GM23338 (cell line): Measurements from ENCODE around the gene DIDO1. TPM values are rescaled to one million over a fixed set of nuclear protein-coding genes. Genes with fewer than 3 reads are reported as not detected.

Source experiments
- ATAC-seq: fragments of 200-7000 bp; cut with Tn5 transposase; 3 replicates; pipeline ENCODE4 v1.9.1; 2020
- DNase-seq: peaks from one replicate; pipeline ENCODE4 v3.0.0-alpha.2; 2015; ENCODE audit warnings: low spot score
- H2AFZ ChIP-seq: fragments of 200-600 bp; sonication (generic); 2 replicates; pipeline ENCODE4 v1.8.0; 2016; ENCODE audit warnings: antibody characterized with exemption, mild to moderate bottlenecking, moderate library complexity
- H3F3A ChIP-seq: fragments of 200-600 bp; sonication (generic); replicated peaks from 2 replicates; pipeline ENCODE4 v1.8.0; 2017; ENCODE audit warnings: antibody characterized with exemption, mixed run types, low read depth
- H3K27ac ChIP-seq: fragments of 200-600 bp; sonication (generic); 2 replicates; pipeline ENCODE4 v1.6.1; 2016; ENCODE audit warnings: low read depth
- H3K27me3 ChIP-seq: fragments of 200-600 bp; sonication (generic); 2 replicates; pipeline ENCODE4 v1.8.0; 2016; ENCODE audit warnings: mild to moderate bottlenecking, mixed run types, moderate library complexity; ENCODE audit not compliant: insufficient read depth
- H3K36me3 ChIP-seq: fragments of 200-600 bp; sonication (generic); 2 replicates; pipeline ENCODE4 v1.8.0; 2016; ENCODE audit warnings: mild to moderate bottlenecking; ENCODE audit not compliant: insufficient read depth
- H3K4me1 ChIP-seq: fragments of 200-600 bp; sonication (generic); 2 replicates; pipeline ENCODE4 v1.8.0; 2016; ENCODE audit warnings: mild to moderate bottlenecking, moderate library complexity; ENCODE audit not compliant: insufficient read depth
- H3K4me2 ChIP-seq: fragments of 200-600 bp; sonication (generic); 2 replicates; pipeline ENCODE4 v1.7.1; 2017; ENCODE audit warnings: mixed run types
- H3K4me3 ChIP-seq: fragments of 200-600 bp; sonication (generic); 2 replicates; pipeline ENCODE4 v1.6.1; 2016; ENCODE audit warnings: mixed run types
- H3K79me2 ChIP-seq: fragments of 200-600 bp; sonication (generic); replicated peaks from 2 replicates; pipeline ENCODE4 v1.8.0; 2017; ENCODE audit warnings: mild to moderate bottlenecking; ENCODE audit not compliant: insufficient read depth
- H3K9me2 ChIP-seq: fragments of 200-600 bp; sonication (generic); 2 replicates; pipeline ENCODE4 v1.8.0; 2017; ENCODE audit not compliant: insufficient read depth
- H4K20me1 ChIP-seq: fragments of 200-600 bp; sonication (generic); replicated peaks from 2 replicates; pipeline ENCODE4 v1.8.0; 2017; ENCODE audit warnings: mild to moderate bottlenecking; ENCODE audit not compliant: insufficient read depth
- H3K27ac Mint-ChIP-seq: 2 replicates; pipeline ENCODE4 v1.8.0; 2020; ENCODE audit warnings: inconsistent platforms, mild to moderate bottlenecking, moderate library complexity, mixed read lengths
- H3K27me3 Mint-ChIP-seq: 3 replicates; pipeline ENCODE4 v1.8.0; 2022; ENCODE audit warnings: low read depth, mild to moderate bottlenecking, moderate library complexity, mixed read lengths, inconsistent platforms; ENCODE audit not compliant: insufficient read depth, poor library complexity
- H3K36me3 Mint-ChIP-seq: 3 replicates; pipeline ENCODE4 v1.8.0; 2021; ENCODE audit warnings: low read depth, mild to moderate bottlenecking, inconsistent platforms, moderate library complexity, mixed read lengths
- H3K4me1 Mint-ChIP-seq: 3 replicates; pipeline ENCODE4 v1.8.0; 2020; ENCODE audit warnings: mild to moderate bottlenecking, inconsistent platforms, mixed read lengths
- H3K4me3 Mint-ChIP-seq: 3 replicates; pipeline ENCODE4 v1.8.0; 2021; ENCODE audit warnings: moderate library complexity, mild to moderate bottlenecking, inconsistent platforms, mixed read lengths
- H3K9me3 Mint-ChIP-seq: 3 replicates; pipeline ENCODE4 v1.8.0; 2020; ENCODE audit warnings: moderate library complexity, mild to moderate bottlenecking, inconsistent platforms, mixed read lengths
- CREB1 ChIP-seq: fragments of 250-450 bp; sonication (Bioruptor Pico); IDR thresholded peaks from 2 replicates; pipeline ENCODE4 v1.5.0; 2020; ENCODE audit warnings: low read depth, mild to moderate bottlenecking, moderate library complexity
- EZH2 ChIP-seq: fragments of 200-600 bp; sonication (generic); IDR thresholded peaks from one replicate; pipeline ENCODE4 v1.8.0; 2017; ENCODE audit warnings: antibody characterized with exemption, mild to moderate bottlenecking, low read depth; ENCODE audit not compliant: unreplicated experiment
- EZH2phosphoT487 ChIP-seq: fragments of 200-600 bp; sonication (generic); IDR thresholded peaks from one replicate; pipeline ENCODE4 v1.8.1; 2018; ENCODE audit warnings: antibody characterized with exemption; ENCODE audit not compliant: unreplicated experiment
- JUNB ChIP-seq: IDR thresholded peaks from one replicate; pipeline ENCODE4 v1.6.1; 2016; ENCODE audit warnings: antibody characterized with exemption; ENCODE audit not compliant: unreplicated experiment
- NANOG ChIP-seq: IDR thresholded peaks from 2 replicates; pipeline ENCODE4 v1.6.1; 2016; ENCODE audit warnings: antibody characterized with exemption, borderline replicate concordance
- POLR2AphosphoS5 ChIP-seq: IDR thresholded peaks from 2 replicates; pipeline ENCODE4 v1.6.1; 2016; ENCODE audit warnings: antibody characterized with exemption, low read depth
- STAT1 ChIP-seq: IDR thresholded peaks from one replicate; pipeline ENCODE4 v1.6.1; 2016; ENCODE audit warnings: antibody characterized with exemption; ENCODE audit not compliant: unreplicated experiment
- ZNF114 ChIP-seq: fragments of 250-450 bp; sonication (Bioruptor Pico); IDR thresholded peaks from 2 replicates; pipeline ENCODE4 v1.5.0; 2020; ENCODE audit warnings: mild to moderate bottlenecking, moderate library complexity
- ZNF331 ChIP-seq: fragments of 250-450 bp; sonication (Bioruptor Pico); IDR thresholded peaks from 2 replicates; pipeline ENCODE4 v1.5.0; 2020; ENCODE audit warnings: low read depth, mild to moderate bottlenecking, moderate library complexity
- polyA plus RNA-seq: library from polyadenylated mRNA; unstranded; fragments of >200 nt; fragmentation: Nextera tagmentation; extraction: Ambion mirVana; gene quantifications from 2 replicates; pipeline ENCODE4 v1.2.1, GENCODE V29; 2016
- total RNA-seq: library from RNA; depleted of rRNA; stranded (reverse); fragments of >200 nt; shearing (Covaris generic); gene quantifications from 2 replicates; pipeline ENCODE4 v1.2.3, GENCODE V29; 2014
- TF ChIP-seq, protein P1 (sequence below): IDR thresholded peaks from one replicate; pipeline ENCODE4 v1.6.1; 2018; ENCODE audit warnings: antibody characterized with exemption; ENCODE audit not compliant: unreplicated experiment
- TF ChIP-seq, protein P2 (sequence below): IDR thresholded peaks from 2 replicates; pipeline ENCODE4 v1.6.1; 2016; ENCODE audit warnings: antibody characterized with exemption
- TF ChIP-seq, protein P3 (sequence below): fragments of 250-450 bp; sonication (Bioruptor Pico); IDR thresholded peaks from 2 replicates; pipeline ENCODE4 v1.5.0; 2020; ENCODE audit warnings: mild to moderate bottlenecking, moderate library complexity

Gene DIDO1
- total and polyA plus RNA-seq, 2 experiments from 2014 or later, result 72.4 to 162 TPM

DNA sequence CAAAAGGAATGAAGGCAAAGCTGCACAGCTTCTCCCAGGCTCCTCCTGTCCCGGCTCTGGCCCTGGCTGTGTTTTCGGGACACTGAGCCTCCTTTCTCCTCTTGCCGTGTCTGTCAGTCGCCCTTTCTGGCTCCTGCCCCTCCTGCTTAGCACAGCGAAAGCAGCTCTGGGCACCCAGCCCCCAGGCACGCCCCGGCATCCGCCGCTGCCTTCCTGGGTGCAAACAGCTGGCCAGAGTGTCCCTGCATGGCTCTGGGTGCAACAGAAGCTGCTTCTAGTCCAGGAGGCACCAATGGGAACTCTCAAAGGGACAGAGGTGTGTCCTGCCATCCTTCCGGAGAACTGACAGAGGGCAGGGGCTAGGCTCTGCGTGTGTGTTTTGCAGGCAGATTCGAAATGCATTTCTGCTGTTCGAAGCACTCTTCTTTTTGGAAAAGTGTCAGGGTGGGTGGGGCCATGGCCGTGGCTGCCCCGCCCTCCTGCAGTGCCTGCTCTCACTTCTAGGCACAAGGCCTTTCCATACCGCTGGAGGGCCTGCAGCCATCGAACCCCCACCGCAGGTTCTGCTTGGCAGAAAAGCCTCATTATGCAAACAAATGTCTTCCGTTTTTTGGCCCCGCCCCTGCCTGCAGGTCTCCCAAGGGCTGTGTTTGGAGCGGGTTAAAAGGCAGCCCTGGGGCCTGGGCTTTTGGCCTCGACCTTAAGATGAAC is 93.9 kb downstream of the DIDO1 start:
- H3K4me3 ChIP-seq, result no peak overlapping the region
- H3F3A ChIP-seq, result peaks cover 2% of the 10 kb centered on the region; the same call in 1 of the 2 replicates
- Mint-ChIP-seq H3K27me3 (peaks cover 9% of the 10 kb centered on the region), H3K36me3 (peaks cover 20% of the 10 kb centered on the region; the same call in 2 of the 3 replicates), H3K9me3 (no peaks in the 10 kb centered on the region), H3K27ac (peak overlapping the region; percentile 61; the same call in 1 of the 2 replicates), H3K4me3 (peak overlapping the region; percentile 6; the same call in 2 of the 3 replicates), H3K4me1 (peaks cover 32% of the 10 kb centered on the region)
- DNase-seq (peak; percentile 48), ATAC-seq (peak; percentile 51)
- H2AFZ ChIP-seq, result no peak overlapping the region
- no peaks in the 10 kb centered on the region for H3K4me1 ChIP-seq
- peak overlapping the region; percentile 40; the same call in 1 of the 2 replicates for H3K4me2 ChIP-seq
- H4K20me1 ChIP-seq, result no peaks in the 10 kb centered on the region
- no peaks in the 10 kb centered on the region for H3K9me2 ChIP-seq
- no peaks in the 10 kb centered on the region for H3K79me2 ChIP-seq
- H3K27me3 ChIP-seq, result no peaks in the 10 kb centered on the region
- no peak for TF ChIP-seq ZNF331 (CRISPR knock-in tag)
- no peak for TF ChIP-seq STAT1
- TF ChIP-seq EZH2, result no peak
- TF ChIP-seq CREB1 (CRISPR knock-in tag), result no peak
- TF ChIP-seq, protein P1, sequence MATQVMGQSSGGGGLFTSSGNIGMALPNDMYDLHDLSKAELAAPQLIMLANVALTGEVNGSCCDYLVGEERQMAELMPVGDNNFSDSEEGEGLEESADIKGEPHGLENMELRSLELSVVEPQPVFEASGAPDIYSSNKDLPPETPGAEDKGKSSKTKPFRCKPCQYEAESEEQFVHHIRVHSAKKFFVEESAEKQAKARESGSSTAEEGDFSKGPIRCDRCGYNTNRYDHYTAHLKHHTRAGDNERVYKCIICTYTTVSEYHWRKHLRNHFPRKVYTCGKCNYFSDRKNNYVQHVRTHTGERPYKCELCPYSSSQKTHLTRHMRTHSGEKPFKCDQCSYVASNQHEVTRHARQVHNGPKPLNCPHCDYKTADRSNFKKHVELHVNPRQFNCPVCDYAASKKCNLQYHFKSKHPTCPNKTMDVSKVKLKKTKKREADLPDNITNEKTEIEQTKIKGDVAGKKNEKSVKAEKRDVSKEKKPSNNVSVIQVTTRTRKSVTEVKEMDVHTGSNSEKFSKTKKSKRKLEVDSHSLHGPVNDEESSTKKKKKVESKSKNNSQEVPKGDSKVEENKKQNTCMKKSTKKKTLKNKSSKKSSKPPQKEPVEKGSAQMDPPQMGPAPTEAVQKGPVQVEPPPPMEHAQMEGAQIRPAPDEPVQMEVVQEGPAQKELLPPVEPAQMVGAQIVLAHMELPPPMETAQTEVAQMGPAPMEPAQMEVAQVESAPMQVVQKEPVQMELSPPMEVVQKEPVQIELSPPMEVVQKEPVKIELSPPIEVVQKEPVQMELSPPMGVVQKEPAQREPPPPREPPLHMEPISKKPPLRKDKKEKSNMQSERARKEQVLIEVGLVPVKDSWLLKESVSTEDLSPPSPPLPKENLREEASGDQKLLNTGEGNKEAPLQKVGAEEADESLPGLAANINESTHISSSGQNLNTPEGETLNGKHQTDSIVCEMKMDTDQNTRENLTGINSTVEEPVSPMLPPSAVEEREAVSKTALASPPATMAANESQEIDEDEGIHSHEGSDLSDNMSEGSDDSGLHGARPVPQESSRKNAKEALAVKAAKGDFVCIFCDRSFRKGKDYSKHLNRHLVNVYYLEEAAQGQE, result no peak
- TF ChIP-seq, protein P2, sequence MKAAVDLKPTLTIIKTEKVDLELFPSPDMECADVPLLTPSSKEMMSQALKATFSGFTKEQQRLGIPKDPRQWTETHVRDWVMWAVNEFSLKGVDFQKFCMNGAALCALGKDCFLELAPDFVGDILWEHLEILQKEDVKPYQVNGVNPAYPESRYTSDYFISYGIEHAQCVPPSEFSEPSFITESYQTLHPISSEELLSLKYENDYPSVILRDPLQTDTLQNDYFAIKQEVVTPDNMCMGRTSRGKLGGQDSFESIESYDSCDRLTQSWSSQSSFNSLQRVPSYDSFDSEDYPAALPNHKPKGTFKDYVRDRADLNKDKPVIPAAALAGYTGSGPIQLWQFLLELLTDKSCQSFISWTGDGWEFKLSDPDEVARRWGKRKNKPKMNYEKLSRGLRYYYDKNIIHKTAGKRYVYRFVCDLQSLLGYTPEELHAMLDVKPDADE, result no peak
- TF ChIP-seq NANOG, result no peak
- TF ChIP-seq, protein P3, sequence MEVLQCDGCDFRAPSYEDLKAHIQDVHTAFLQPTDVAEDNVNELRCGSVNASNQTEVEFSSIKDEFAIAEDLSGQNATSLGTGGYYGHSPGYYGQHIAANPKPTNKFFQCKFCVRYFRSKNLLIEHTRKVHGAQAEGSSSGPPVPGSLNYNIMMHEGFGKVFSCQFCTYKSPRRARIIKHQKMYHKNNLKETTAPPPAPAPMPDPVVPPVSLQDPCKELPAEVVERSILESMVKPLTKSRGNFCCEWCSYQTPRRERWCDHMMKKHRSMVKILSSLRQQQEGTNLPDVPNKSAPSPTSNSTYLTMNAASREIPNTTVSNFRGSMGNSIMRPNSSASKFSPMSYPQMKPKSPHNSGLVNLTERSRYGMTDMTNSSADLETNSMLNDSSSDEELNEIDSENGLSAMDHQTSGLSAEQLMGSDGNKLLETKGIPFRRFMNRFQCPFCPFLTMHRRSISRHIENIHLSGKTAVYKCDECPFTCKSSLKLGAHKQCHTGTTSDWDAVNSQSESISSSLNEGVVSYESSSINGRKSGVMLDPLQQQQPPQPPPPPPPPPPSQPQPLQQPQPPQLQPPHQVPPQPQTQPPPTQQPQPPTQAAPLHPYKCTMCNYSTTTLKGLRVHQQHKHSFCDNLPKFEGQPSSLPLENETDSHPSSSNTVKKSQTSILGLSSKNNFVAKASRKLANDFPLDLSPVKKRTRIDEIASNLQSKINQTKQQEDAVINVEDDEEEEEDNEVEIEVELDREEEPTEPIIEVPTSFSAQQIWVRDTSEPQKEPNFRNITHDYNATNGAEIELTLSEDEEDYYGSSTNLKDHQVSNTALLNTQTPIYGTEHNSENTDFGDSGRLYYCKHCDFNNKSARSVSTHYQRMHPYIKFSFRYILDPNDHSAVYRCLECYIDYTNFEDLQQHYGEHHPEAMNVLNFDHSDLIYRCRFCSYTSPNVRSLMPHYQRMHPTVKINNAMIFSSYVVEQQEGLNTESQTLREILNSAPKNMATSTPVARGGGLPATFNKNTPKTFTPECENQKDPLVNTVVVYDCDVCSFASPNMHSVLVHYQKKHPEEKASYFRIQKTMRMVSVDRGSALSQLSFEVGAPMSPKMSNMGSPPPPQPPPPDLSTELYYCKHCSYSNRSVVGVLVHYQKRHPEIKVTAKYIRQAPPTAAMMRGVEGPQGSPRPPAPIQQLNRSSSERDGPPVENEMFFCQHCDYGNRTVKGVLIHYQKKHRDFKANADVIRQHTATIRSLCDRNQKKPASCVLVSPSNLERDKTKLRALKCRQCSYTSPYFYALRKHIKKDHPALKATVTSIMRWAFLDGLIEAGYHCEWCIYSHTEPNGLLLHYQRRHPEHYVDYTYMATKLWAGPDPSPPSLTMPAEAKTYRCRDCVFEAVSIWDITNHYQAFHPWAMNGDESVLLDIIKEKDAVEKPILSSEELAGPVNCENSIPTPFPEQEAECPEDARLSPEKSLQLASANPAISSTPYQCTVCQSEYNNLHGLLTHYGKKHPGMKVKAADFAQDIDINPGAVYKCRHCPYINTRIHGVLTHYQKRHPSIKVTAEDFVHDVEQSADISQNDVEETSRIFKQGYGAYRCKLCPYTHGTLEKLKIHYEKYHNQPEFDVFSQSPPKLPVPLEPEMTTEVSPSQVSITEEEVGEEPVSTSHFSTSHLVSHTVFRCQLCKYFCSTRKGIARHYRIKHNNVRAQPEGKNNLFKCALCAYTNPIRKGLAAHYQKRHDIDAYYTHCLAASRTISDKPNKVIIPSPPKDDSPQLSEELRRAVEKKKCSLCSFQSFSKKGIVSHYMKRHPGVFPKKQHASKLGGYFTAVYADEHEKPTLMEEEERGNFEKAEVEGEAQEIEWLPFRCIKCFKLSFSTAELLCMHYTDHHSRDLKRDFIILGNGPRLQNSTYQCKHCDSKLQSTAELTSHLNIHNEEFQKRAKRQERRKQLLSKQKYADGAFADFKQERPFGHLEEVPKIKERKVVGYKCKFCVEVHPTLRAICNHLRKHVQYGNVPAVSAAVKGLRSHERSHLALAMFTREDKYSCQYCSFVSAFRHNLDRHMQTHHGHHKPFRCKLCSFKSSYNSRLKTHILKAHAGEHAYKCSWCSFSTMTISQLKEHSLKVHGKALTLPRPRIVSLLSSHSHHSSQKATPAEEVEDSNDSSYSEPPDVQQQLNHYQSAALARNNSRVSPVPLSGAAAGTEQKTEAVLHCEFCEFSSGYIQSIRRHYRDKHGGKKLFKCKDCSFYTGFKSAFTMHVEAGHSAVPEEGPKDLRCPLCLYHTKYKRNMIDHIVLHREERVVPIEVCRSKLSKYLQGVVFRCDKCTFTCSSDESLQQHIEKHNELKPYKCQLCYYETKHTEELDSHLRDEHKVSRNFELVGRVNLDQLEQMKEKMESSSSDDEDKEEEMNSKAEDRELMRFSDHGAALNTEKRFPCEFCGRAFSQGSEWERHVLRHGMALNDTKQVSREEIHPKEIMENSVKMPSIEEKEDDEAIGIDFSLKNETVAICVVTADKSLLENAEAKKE (CRISPR knock-in tag), result no peak
- TF ChIP-seq EZH2phosphoT487, result no peak
- no peak for TF ChIP-seq POLR2AphosphoS5
- TF ChIP-seq ZNF114 (CRISPR knock-in tag), result no peak
- no peak for TF ChIP-seq JUNB
- no peaks in the 10 kb centered on the region for H3K36me3 ChIP-seq
- H3K27ac ChIP-seq, result peak overlapping the region; percentile 63; the same call in 1 of the 2 replicates
